NCI-H2081 treated with DMSO at 0.1 percent for 48 hours (cell line): ENCODE measurements around the gene HNMT.
"Not testable (repeated sequence)": the region's sequence is repeated elsewhere in the genome, so short reads cannot be mapped to it uniquely, and the experiment has no call there.

Experiments used
- DNase-seq: peaks from one replicate; lab custom pipeline; 2025; lab: John Stamatoyannopoulos, UW

HNMT gene

GRCh38 chr2:138043588-138043987, 79.3 kb downstream of the HNMT start:
- not testable (repeated sequence) for DNase-seq

DNA sequence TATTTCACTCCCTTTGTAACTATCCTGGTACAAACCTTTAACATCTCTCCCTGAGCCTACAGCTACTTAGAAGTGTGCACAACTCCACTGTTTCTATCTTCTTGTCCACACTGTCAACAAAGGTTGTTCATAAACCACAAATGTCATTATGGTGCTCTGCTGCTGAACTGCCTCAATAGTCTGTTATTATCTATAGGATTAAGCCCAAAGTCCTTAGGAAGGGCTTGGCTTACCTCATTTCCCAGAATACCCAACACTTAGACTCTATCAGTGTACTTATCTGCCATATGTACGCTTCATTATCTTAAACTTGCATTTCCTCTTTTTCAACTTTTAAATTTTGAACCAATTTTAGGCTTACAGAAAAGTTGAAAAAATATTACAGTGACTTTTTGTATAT, 94.2 kb downstream of the HNMT start:
- no peak for DNase-seq

DNA sequence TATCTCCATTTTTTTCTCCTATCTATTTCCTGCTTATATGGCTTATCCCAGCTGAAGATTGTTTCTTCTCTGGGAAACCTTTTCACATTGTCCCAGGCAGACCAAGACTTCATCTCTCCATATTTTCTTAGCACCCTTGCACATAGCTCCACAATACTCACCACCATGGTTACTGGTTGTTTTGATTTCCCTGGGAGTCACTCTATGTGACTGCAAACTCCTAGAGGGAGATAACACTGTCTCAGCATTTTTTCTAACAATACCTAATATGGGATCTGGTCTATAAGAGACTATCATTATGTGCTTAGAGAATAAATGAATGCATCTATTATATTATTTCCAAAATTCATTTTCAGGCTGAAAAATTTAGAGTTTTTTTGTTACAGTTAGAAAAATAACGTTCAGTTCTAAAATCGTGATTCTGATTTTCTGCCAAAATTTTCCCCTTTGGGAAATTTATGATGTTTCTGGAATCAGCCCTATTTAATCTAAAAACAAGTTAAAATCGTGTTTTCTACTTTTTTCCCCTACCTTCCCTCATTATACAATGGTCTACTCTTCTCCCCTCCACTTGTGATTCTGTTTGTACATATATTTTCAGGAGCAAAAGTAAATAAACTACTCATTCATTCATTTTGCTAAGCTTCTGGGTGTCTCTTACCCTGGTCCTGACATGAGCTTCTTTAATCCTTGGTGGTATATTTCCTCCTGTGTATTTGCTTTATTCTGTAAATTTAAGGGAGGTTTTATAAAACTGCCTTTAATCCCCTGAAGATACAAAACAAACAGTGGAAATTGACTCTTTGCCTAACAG, 95.4 kb downstream of the HNMT start:
- no peak for DNase-seq

- no peak for DNase-seq
These were observed 96.0 kb downstream of the HNMT start for GRCh38 chr2:138060301-138060635.

- DNase-seq = no peak
These were observed 97.7 kb downstream of the HNMT start for GRCh38 chr2:138061961-138062360.

DNA sequence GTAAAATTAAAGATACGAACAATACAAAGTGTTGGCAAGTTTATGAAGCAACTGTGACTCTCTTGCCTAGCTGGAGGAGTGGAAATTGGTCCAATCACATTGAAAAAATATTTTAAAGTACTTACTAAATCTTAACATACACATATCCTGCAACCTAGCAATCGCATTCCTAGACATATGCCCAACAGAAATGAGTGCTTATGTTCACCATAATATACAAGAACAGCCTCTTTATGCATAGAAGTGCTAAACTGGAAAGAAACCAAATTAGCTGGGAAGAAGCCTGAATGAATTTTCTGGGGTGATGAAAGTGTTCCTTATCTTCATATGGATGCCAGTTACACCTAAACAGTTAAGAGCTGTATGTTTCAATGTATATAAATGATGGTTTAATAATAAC, 98.9 kb downstream of the HNMT start:
- no peak for DNase-seq
